Right lobe of liver (tissue), 4 donors: Measurements from ENCODE around the gene URB1.

Source experiments
- POLR2A ChIP-seq: fragments of 450-650 bp; IDR thresholded peaks from one replicate; pipeline ENCODE4 v1.6.1; 2017; ENCODE audit warnings: antibody characterized with exemption, mild to moderate bottlenecking
- TF ChIP-seq, protein P1 (sequence below), 4 donors: fragments of 200-600 bp in 3 of 4; fragments of 450-650 bp in 1 of 4; IDR thresholded peaks; one replicate each; pipeline versions ENCODE4 v1.5.1 to v1.8.0; 2016 to 2022; ENCODE audit warnings: antibody characterized with exemption in 4 of 4, mild to moderate bottlenecking in 2 of 4
- donor health status: DM: no; HTN: no; CAD: no.
- donor health status: DM: no; HTN: no; CAD: no.
- donor health status: DM: no; HTN: yes; CAD: no.

GRCh38 chr21:32383812-32384211 lies 9.0 kb downstream of the URB1 start:
- TF ChIP-seq POLR2A: no peak
- TF ChIP-seq, protein P1, sequence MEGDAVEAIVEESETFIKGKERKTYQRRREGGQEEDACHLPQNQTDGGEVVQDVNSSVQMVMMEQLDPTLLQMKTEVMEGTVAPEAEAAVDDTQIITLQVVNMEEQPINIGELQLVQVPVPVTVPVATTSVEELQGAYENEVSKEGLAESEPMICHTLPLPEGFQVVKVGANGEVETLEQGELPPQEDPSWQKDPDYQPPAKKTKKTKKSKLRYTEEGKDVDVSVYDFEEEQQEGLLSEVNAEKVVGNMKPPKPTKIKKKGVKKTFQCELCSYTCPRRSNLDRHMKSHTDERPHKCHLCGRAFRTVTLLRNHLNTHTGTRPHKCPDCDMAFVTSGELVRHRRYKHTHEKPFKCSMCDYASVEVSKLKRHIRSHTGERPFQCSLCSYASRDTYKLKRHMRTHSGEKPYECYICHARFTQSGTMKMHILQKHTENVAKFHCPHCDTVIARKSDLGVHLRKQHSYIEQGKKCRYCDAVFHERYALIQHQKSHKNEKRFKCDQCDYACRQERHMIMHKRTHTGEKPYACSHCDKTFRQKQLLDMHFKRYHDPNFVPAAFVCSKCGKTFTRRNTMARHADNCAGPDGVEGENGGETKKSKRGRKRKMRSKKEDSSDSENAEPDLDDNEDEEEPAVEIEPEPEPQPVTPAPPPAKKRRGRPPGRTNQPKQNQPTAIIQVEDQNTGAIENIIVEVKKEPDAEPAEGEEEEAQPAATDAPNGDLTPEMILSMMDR (IDR thresholded peaks at IDR 0.05): no peak
